T47D (cell line): ENCODE results near the gene ABHD14A.

Experiments used
- DNase-seq, 2 experiments: peaks; one replicate each; pipeline versions ENCODE4 v3.0.0 to v3.0.0-alpha.2; 2011 to 2012; ENCODE audit warnings: low read depth in 1 of 2, low spot score in 1 of 2
- JUND ChIP-seq: IDR thresholded peaks from 2 replicates; pipeline ENCODE4 v1.6.1; 2012; ENCODE audit warnings: low read depth
- in situ Hi-C: cut with HindIII; loops from 2 replicates; pipeline ENCODE4 v1.10.0; 2016; ENCODE audit warnings: low sequenced_read_pairs, low pct_unique_long_range_greater_than_20kb

ABHD14A gene

DNA sequence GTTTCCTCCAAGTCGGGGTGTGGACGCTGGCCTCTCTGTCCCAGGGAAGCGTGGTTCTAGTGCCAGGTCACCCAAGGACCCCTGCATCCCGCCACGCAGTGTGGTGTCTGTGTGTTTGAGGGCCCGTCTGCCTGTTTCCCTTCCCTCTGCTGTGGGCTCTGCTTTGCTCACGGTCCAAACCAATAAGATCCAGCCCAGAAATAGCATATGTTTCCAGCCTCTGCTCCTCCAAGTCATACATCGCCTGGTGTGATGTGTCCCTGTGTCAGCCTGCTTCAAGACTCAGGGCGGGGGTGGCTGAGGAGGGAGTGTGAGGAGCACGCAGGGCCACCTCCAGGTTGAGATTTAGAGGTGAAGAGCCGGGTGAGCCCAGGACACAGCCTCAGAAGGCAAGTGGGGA is 42.7 kb downstream of the ABHD14A start:
- no peak for TF ChIP-seq JUND
- in situ Hi-C loops: no loop called here
- no peak for DNase-seq

DNA sequence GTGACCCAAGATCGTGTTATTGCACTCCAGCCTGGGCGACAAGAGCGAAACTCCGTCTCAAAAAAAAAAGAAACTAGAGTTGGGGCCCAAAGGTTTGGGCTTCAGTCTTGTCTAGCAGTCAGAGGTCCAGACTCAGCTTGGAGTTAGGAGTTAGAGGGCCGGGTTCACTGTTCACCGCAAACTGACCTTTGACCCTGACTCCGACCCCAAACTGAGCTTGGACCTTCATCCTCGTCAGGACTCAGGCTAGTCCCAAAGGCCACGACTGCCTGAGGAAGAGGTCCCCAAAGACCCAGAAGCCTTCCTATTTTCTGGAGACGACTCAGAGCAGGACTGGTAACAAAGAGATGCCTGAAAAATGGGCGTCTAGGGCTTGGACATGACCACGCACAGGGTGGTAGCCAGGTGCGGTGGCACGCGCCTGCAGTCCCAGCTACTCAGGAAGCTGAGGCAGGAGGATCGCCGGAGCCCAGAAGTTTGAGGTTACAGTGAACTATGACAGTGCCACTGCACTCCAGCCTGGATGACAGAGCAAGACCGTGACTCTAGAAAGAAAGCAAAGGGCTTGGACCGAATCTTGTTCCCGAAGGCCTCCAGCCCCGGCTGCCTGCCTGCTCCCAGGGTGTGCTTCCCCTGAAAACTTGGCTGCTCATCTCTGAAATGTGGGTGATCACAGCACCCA is 43.6 kb downstream of the ABHD14A start:
- DNase-seq: no peak
- in situ Hi-C loops: no loop called here
- TF ChIP-seq JUND: no peak

- in situ Hi-C loops: no loop called here
- no peak for DNase-seq
- no peak for TF ChIP-seq JUND
Observed at GRCh38 chr3:52019352-52020080, 44.7 kb downstream of the ABHD14A start.

DNA sequence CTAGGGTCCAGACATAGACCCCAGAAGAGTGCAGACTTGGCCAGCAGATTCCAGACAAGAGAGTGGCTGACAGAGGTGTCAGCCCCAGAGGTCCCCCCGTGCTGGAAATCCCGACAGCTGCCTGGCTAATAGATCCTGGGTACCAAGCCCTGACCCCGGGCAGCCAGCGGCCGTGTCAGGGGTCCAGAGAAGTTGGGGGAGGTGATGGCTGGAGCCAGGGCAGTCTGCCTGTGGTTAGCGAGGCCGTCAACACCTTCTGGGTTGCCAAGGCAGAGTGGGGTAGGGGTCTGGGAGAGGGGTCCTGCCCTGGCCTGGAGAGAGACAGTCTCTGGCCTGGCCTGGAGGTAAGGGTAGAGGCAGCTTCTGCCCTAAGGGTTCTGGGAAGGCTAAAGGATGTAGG is 45.9 kb downstream of the ABHD14A start:
- TF ChIP-seq JUND: no peak
- no peak for DNase-seq
- in situ Hi-C loops: no loop called here

DNA sequence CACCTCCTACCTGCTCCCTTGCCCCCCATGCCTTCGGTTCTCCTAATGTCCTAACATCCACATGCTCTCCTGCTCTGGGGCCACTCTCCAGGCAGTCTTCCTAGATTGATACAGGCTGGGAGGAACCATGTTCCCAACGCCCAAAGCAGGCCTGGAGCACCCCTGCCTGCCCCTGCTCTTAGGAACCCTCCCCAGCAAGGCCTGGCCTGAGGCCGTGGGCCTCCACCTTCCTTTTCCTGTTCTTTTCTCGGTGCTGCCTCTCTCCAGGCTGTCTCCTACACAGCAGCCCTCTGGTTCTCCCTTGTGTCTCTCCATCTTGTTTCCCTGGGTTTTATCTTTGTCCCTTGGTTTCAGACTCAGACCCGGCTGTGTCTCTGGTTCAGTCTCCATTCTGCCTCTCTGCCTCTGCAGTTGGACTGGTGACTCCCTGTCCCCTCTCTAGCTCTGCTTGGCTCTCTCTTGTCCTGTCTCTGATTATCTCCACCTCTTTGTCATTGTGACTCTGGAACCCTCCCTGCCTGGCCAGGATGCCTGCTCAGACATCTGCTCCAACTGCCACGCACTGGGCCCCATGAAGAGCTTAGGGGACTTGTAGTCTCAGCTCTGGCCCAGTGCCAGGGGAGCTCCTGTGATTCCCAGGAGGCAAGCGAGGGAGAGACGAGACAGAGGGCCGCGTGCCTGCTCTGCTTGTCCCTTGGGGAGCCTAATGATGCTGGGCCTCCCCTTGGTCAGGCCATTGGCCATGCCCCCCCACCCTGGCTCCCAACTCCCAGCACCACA is 46.8 kb downstream of the ABHD14A start:
- no peak for TF ChIP-seq JUND
- no peak for DNase-seq
- in situ Hi-C loops: no loop called here

DNA sequence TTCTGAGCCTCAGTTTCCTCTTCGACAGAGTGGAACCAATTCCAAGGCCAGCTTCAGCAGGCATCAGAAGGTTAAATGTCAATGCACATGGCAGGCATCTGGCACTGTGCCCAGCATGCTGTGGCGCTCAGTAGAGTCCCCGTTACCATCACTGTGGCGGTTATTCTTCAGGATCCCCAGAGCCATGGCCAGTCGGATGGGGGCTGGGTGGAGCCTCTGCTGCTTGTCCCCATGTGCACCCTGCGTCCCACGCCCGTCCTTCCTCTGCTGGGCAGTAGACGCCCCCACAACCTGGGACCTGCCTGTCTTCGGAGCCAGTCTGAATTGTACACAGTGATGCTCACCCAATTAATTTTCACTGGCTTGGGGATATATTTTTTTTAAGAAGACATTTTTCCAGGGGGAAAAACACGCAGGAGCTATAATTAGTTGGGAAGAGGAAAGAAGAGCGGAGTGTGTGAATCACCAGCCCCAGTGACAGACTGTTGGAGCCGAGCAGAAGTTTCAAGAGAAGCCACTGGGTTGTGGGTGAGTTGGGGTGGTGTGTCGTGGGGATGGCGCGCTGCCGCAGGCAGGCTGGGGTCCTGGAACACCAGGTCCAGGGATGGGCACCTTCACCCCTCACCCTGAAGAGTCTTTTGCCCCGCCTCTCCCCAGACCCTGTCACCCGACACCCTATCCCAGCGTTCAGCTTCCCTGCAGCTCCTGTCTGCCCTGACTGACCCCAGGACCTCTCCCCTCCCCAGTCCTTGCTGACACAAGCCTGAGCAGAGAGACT is 47.6 kb downstream of the ABHD14A start:
- in situ Hi-C loops: no loop called here
- no peak for TF ChIP-seq JUND
- DNase-seq: no peak

DNA sequence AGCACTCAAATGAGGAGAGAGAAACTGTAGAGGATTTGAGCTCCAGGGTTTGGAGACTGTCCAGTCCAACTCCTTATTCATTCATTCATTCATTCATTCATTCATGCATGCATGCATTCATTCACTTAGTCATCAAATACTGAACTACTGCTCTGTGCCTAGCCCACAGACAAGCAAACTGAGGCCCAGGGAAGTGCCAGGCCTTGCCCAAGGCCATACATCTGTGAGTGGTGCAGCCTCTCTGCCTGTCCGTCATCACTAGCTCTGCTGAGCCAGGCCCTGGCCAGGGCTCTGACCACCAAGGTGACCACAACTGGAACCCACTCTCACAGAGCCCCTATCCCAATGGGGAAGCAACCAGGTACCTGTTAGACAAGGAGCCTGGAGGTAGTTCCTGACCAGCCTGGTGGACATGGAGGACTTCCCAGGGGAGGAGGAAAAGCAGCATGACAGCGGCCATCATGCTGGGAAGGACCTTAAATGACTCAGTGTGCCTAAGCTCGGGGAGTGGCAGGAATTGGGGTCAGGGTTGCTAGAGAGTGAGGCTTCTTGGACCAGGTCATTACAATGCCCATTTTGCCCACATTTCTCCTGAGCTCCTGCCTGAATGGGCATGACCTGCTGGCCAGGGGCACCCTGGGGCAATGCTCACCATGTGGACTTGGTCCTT is 48.4 kb downstream of the ABHD14A start:
- in situ Hi-C loops: no loop called here
- TF ChIP-seq JUND: no peak
- DNase-seq: no peak

DNA sequence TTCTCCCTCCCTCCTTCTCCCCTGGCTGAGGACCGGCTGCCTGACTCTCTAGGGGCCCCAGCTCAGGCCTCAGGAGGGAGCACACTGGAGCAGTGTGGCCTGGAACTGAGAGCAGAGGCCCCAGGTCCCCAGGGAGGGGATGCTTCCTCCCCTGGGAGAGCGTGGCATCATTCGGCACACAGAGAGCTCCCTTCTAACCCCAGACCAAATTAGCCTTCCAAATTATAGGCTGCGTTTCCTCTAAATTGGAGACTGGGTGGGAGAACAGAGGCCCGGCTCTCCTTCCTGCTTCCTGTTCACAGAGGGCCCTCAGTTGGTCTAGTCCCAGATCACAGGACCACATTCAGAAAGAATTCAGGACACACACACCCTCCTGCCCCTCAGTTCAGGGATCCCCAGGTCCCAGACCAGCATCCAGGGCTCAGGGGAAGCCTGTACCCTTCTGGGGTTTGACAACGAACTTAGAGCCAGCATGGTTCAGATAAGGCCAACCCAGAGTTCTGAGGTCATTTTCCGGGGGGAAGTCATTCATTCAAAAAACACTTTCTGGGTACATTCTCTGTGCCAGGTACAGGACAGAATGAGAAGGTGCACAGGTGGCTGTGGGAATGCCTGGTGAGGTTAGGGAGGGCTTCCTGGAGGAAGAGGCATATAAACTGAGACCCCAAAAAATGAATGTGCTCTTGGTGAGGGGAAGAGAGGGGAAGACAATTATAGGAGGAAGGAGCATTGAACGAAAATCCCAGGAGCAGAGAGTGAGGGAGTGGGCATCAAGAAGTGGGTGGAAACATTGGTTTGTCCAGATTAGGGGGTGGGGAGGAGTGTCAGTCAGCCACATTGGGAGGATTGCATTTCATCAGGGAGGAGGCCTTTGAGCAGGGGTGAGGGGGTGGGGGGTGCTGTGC is 49.2 kb downstream of the ABHD14A start:
- no peak for TF ChIP-seq JUND
- DNase-seq: no peak
- in situ Hi-C loops: no loop called here

DNA sequence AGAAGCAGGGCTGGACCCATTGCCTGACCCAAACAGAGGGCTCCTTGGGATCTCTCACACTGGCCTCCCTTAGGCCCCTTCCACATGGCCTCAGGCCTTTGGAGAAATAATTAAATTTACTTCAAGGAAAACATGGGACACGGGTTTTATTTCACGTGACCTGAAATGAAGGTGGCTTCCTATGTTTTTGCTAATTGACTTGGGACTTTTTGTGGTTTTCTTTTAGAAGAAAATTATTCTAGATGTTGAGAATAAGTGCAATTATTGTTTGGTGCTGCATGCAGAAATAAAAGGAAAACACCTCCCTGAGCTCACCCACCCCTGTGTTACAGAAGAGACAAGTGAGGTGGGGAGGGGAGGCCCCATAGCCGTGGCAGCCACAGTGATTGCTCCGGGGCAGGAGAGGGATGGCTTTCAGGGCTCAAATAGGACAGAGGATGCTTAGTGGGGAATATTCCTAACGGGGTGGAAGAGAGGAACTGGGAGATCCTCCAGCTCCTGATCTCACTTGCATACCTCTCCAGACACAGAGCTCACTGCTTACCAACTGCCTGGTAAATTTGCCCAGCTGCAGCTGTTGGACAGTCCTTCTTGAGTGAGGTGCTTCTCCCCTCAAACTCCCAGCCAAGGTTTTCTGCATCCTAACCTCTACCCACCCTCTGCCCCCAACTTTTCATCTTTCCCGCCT is 50.0 kb downstream of the ABHD14A start:
- in situ Hi-C loops: no loop called here
- no peak for DNase-seq
- TF ChIP-seq JUND: no peak

- no peak for TF ChIP-seq JUND
- in situ Hi-C loops: no loop called here
- no peak for DNase-seq
Observed at GRCh38 chr3:52025453-52025852, 50.6 kb downstream of the ABHD14A start.

DNA sequence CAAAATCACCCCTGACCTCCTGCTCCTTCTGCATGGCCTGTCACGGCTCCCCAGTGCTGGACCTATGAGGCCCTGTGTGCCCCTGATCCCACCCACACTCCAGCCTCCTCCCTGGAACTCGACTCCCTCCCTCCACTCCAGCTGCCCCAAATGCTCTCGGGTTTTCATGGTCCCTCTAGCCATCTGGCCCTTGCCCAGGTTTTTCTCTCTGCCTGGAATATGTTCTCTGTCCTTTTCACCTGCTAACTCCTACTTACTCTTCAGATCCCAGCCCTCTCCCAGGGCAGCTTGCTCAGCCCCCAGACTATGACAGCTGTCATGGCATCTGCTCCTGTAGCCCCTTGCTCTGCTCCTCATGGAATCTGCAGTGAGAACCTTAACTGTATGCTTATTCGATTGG is 51.2 kb downstream of the ABHD14A start:
- DNase-seq: no peak
- in situ Hi-C loops: no loop called here
- TF ChIP-seq JUND: no peak
